HL-60/S4 (cell line): ENCODE measurements around the gene SOX3.

Experiments
- in situ Hi-C: fragments of 300-500 bp; cut with MboI; formaldehyde crosslinking; loops from 2 replicates; pipeline ENCODE4 v1.14.3; 2022; ENCODE audit warnings: low sequenced_read_pairs

Gene SOX3

DNA sequence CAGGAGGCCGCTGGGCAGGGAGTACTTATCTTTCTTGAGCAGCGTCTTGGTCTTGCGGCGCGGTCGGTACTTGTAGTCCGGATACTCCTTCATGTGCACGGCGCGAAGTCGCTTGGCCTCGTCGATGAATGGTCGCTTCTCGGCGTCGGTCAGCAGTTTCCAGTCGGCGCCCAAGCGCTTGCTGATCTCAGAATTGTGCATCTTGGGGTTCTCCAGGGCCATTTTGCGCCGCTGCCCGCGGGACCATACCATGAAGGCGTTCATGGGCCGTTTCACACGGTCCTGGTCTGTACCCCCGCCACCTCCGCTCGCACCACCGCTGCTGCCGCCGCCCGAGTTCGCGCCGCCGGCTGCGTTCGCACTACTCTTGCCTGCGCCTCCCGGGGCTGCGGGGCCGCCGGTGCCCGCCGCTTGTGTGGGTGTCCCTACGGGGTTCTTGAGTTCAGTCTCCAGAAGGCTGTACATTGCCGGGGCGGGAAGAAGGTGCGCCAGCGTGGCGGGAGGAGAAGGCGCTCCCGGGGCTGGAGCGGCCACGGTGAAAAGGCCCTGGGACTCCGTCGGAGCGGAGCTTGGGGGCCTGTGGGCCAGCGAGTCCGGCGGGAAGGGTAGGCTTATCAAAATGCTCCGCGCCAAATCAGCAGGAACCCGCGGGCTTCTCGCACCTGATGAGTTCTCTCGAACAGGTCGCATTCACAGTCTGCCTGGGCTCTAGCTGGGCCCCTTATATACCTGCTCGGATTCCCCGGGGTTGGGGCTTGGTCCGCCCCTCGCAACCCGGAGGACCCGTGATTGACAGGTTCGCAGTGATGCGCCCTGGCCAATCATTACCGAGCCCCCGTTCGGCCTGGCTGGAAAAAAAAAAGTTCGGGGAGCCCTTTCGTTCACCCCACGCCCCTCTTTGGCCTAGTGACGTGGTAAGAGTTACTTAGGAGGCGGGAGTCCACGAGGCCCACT, at the start of gene SOX3:
TSS of gene SOX3 (minus strand) at position 699 of the 954 bp plus-strand sequence. CDS start at position 690, 9 bp downstream.
- in situ Hi-C loops = no loop called here

DNA sequence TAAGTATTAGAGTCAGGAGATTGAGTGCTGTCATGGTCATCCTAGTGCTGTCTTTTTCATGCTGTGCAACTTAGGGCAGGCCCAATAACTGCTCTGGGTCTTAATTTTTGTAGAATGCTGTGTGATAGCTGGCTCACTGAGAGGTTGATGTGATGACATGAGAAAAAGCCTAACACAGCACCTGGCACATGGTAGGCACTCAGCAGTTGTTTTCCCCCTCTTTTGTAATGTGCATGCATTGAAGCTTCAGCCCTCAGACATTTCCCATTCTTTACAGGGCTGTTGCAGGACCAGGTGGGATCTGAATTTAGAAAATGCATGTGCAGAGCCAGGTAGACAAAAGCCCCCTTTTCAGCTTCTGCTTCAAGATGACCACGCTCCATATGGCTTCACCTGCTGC, 44.1 kb upstream of the SOX3 start:
- in situ Hi-C loops = no loop called here

DNA sequence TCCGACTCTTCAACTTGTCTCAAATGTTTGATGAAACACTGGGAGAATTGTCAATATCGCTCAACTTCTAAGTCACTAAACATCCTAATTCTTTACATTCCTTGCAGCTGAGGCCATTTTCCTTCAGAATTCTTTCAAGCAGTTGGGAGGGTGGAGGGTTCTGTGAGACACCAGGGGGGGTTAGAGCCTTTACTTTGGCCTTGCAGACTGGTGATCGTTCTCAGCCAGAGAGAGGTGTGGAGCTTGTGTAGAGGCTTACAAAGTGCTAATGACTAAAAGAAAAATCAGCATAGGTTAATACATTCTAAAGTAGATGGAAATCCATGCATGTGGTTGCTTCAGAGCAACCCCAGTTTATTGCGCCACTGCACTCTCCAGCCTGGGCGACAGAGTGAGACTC, 21.3 kb upstream of the SOX3 start:
- in situ Hi-C loops = no loop called here

DNA sequence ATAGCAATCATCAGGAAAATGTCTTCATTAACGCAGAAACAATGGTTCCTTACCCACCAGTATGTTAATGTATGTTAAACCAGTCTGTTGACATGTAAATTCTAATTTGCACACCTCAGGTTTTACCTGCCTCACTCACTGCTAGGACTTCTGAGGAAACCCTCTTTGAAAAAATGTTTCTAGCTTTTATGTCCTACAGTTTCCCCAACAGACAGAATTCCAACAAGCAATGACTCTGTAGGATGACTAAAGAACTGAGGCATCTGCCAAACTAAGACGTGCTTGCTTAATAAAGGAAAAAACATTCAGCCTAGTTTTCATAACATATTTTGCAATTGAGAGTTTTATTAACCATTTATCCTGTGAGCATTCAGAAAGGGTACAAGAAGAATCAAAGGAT, 20.6 kb upstream of the SOX3 start:
- in situ Hi-C loops = no loop called here

DNA sequence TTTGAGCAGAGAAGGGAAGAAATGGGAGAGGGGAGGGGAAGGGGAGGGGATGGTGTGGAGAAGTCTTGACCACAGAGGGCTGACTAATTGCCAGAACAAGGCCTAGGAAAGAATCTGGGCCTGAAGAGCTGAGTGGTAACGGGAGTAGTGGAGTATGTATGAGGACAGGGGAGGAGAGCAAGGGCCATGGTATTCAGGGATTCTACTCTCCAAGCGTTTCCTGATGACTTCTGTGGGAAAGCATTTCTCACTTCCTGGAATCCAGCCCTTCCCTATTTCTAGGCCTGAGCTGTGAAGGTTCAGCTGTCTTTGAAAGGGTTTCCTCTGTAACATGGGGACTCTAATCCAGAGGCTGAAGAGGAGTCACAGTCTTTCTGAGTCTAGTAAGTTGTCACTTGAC, 19.7 kb upstream of the SOX3 start:
- in situ Hi-C loops = no loop called here

DNA sequence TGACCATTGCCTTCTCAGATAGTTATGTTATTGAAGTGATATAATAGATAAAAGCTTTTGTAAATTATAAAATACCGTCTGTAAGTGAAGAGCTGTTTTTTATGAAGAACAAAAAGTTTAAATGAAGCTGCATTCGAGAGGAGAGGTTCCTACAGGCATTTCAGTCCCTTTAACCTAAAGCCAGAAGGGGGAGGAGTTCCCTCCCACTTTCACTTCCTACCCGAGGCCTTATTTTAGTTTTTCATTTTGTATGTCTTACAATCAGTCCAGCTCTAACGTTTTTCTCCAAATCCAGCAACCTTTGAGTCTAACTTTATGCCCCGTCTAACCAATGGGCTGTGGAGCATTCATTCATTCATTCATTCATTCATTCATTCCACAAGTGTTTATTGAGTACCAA, 16.5 kb upstream of the SOX3 start:
- in situ Hi-C loops = no loop called here

DNA sequence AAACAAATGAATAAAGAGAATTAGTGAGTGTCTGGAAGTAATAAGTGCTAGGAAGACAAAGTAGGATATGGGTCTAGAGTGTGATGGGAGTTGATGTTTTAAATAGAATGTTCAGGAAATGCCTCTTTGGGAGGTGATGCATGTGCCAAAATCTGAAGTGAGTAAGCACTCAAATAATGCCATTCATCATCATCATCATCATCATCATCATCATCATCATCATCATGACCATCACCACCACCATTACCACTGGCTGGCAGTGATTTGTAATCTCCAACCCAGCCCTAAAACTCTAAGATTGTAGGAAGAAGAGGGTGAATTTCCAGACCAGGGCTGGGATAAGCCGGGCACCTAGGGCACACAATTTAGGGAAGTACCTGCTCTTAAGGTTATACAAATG, 9.7 kb upstream of the SOX3 start:
- in situ Hi-C loops = no loop called here

DNA sequence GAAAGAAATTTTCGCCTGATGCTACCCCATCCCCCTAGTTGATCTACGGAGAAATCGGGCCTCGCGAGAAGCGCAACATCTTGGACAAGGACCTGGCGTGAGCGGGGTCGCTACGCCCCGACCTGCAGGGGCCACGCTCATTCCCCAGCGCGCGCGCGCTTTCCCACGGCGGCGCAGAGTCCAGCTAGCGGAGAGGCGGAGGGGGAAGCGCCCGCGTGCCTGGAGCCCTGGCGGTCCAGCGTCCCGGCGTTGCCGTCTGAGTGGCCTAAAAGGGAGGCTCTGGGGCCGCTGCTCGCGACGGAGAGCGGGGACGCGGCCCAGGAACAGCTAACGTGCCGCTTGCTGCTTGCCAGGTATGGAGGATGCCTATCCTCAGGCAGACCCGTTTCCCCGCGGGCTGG, 6.0 kb upstream of the SOX3 start:
- in situ Hi-C loops = no loop called here

DNA sequence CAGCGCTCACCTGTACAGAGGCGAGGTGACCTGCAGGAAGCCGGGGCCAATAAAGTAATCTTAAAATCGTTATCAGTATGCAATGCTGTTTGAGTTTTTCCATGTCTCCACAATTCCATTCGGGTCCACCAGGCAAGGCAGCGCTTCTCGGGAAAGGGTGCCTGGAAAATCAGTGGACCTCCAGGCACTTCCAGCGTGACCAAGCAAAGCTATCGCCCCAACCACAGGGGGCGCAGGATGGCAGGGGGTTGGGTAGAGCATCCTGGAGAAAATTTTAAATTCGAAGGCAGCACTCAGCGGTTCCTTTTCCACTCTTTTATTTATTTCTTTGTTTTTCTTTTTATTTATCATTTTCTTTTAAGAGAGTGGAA, 5.4 kb upstream of the SOX3 start:
- in situ Hi-C loops = no loop called here

DNA sequence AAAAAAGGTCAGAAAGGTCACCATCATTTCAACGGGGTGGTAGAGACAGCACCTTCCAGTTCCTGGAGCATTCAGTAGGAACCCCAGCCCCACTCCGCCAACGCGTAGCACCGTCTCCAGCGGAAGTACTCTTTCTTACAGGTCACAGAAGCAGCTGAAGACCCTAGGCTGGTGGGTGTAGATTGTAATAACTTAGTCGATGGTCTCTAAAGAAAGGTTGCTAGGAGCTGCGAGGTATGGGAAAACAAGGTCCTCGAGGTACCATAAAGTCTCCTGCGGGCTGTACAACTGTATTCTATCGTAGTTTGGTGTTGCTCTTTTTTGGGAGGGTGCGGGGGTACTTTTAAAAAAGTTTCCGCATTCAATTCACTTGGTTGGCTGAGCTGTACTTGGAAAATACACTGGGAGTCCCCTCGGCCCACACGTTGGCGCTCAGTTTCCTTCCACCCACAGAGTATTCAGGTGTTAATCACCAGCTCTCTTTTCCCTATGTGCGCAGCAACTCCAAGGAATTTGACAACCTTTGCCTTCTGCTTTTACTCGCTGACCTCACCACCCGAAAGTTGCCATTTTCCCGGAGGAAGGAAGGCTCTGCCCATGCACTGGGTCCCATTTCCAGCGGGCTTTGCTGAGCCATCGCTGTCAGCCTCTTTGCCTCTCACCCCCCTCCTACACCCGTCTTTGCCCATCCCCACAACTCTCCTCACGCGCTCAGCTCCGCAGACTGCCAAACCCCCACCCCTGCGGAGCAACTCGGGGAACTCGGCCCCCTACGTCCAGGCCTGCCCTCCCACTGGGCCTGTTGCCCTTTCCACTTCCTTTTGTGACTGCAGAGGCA, 4.8 kb upstream of the SOX3 start:
- in situ Hi-C loops = no loop called here

DNA sequence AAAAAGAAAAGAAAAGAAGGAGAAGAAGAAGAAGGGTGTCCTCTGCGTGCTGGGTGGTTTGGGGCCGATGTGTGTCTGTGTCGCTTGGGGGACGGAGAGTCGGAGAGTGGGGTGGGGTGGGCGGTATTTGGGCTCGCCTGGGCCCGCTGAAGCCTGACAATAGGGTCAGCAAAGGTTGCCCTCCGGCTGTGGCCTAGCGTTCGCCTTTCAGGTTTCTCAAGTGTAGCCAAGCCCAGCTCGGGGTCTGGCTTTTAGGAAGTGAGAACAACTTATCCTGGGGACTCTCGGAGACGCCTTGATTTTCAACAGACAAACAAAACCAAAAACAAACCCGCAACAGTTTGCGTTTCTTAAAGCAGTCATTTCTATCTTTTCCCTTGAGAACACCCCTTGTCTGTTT, 4.1 kb upstream of the SOX3 start:
- in situ Hi-C loops = no loop called here

DNA sequence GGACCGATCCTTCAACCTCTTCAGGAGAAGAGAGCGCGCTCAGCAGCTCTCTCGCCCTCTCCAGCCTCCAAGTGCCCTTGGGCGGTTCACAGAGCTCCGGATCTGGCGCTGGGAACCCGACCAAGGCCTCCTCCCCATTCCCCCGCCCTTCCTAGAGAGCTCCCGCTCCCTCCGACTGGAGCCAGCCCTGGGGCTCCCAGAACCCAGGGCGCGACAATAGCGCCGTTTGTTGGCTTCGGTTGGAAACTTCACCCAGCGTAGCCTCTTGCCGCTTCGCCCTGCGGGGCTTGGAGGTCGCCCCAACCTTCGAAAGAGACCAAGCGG, 3.1 kb upstream of the SOX3 start:
- in situ Hi-C loops = no loop called here

DNA sequence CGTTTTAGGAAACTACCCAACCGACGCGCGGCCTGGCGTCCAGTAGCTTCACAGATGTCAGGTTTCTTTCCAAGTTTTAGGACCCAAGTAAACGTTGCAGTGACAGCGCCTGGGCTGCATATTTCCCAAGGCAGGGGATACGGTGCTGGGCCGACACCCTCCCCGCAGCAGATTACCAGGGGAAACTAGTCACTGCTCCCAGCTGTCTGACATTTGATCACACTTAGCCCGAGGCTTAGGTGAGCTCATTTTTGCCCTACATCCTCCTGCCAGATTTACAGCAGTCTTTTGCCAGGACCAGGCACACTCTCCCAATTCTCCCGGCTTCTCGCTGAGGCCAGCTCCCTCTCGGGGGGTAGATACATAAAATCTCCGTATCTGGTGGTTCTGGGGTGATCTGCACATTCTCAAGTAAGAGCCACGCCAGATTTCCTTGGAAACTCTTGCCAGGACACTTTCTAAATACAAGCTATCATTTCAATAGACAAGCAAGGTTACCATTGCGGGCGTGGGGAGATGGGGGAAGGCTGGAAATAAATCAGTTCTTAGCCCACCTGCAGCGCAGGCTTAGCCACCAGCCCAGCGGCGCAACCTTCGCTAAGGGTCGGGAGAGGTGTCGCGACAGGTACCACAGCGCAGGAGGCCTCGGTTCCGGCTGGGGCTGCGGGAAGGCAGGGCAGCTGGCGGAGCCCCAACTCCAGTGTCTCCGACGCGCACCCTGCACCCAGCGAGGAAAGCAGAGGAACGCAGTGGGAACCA, 2.5 kb upstream of the SOX3 start:
- in situ Hi-C loops = no loop called here

DNA sequence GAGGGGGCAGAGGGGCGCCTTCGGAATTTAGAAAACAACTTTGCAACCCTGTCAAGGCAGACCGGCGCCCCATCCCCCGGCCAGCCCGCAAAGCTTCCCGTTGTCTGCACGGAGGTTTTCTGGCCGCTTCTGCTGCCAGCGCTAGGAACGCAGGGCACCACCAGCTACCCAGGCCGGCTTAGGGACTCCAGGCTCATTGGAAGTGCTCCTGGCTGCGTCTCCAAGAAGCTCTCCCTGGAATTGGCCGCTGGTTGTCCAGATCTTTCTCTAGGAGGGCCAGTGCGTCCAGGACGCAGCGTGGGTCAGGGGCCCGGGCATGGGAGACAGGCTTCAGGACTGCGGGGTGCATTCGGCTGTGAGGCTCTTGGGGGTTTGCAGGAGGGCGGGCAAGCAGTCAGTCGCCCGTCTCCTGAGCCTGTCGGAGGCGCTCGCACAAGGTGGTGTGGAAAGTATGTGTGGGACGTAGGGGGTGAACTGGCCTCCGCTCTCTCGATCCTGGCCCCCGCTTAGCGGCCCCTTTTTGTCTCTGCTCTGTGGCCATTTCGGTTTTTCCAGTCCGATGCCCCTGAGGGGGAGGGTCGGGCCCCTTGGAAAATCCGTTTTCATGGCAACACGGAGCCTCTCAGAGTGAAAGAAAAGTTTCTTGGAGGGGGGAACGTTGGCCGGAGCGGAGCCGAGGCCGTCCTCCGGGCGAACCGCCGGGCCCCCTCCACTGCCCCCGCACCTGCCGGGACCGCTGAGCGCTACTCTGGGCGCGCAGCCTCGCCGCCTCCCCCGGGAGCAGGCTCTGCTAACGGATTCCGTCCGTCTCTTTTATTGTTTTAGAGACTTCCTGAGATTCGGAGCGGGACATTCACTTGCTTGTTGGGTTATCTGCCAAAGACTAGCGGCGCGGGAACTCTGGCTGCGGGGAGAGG, 810 bp upstream of the SOX3 start:
- in situ Hi-C loops = no loop called here

DNA sequence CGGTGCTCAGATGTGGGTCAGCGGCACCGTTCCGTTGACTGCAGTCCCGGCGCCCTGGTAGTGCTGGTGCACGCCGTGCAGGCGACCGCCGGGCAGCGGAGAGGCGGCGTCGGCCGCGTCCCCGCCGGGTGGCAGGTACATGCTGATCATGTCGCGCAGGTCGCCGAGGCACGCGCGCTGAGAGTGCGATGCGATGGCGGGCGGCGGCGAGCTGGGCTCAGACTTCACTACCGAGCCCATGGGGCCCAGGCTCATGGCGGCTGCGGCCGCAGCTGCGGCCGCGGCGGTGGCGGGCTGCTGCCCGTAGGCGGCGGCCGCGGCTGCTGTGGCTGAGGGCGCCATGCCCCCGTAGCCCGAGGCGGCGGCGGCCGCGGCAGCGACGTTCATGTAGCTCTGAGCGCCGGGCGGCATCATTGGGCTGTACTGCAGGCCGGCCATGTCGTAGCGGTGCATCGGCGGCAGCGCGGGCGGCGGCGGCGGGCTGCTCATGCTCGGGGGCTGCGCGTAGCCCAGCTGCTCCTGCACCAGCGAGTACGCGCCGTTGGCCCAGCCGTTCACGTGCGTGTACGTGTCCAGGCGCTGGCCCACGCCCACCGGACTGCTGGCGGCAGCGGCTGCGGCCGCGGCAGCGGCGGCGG, 1.0 kb downstream of the SOX3 start:
- in situ Hi-C loops = no loop called here

DNA sequence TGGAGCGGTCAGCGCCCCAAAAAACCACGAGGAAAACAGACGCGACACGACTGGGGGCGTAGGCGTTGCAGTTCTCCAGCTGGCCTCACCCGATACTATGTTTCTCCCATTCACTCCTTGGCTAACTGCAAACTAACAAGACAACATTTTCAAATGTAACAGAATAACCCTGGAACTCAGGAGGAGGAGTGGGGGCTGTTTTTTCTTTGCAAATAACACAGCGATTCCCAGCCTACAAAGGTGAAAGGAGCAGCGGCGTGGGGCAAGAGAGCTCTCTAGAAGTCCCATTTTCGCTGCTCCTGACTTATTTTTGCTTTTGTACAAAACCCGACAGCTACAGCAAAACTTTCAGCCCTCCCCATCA, 1.6 kb downstream of the SOX3 start:
- in situ Hi-C loops = no loop called here

DNA sequence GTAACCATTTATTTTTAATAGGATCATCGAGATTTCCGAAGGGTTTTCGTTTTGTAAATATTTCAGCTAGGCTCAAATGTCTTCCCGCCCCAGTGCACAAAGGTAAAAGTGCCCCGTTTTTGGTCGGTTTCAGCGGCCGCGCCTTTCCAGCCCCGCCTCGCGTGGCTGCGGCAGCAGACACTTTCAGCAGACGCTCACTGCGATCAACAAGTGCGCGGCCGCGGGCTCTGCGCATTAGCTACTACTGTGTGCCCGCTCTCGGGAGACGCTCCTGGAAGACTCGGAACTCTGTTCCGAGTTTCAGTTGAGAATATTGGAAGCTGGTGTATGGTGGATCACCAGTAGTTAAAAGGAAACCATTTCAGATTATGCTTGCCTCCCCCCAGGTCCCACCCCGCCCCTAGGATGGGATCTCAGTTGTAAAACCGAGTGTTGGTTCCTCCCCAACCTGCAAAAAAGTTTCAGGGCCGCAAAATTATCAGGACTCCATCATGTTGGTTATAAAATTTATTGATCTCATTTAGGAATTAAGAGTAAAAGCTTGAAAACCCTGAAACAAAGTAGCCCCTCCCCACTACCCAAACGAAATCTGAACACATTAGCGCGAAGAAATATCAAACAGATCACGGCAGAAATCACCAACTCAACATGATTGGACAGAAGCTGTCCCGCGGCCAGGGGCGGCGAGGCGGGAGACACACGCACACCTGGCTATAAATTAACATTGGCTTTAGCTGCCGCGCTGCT, 2.2 kb downstream of the SOX3 start:
- in situ Hi-C loops = no loop called here

DNA sequence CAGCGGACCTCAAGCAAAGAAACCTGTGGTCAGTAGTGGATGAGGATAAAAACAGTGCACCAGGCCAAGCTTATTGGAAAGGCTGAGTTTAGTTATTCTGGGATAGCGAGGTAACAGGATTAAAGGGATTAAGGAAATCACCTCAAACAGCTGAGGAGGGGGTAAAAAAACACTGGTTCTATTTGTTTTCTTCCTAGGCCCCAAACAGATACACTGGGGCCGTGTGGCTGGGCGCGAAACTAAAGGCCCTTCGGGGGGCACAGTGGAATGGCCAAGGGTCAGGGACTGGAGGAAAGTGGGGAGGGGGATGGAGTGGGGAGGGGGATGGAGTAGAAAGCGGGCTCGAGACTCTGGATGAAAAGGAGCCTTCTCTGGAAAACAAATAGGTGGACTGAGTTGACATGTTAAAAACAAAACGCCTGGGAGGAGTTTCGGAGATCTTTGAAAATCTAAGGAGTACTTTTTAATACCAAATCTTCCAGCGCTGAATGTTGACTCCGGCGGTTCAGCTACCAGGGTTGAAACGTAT, 2.9 kb downstream of the SOX3 start:
- in situ Hi-C loops = no loop called here

DNA sequence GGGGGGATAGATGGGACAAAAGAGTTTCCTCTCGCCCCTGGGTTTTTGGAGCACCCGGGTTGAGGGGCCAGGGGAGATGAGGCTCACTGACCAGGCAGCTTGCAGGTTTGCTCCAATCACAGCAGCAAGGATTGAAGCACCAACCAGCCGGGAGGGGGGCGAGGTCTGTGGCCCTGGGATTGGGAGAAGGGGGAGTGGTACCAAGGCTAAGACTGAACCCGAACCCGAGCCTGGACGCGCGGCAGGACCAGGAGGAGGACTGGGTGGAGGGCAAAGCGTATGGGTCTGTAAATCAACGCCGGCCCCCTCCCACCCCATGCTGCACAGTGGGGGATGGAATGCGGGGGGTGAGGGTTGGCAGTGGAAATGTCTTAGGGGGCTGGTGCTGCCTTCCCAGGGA, 3.5 kb downstream of the SOX3 start:
- in situ Hi-C loops = no loop called here
